A673 (cell line): ENCODE measurements around the gene RILPL2. TPM values are rescaled to one million over a fixed set of nuclear protein-coding genes. Genes with fewer than 3 reads are reported as not detected.

Source experiments
- BruUV-seq: library from RNA; stranded (reverse); fragments of 400-500 nt; replicated peaks from 2 replicates; lab custom pipeline; 2021; lab: Mats Ljungman, UMichigan
- CTCF ChIA-PET: fragments of 300-600 bp; sonication (Branson Sonifier 250); formaldehyde crosslinking; loops from one replicate; lab custom pipeline; 2022; ENCODE audit warnings: antibody characterized with exemption; lab: Charles Lee
- POLR2A ChIA-PET: fragments of 300-600 bp; sonication (Branson Sonifier 250); formaldehyde crosslinking; loops from one replicate; lab custom pipeline; 2022; ENCODE audit warnings: antibody characterized with exemption; ENCODE audit not compliant: low non-redundant PET; lab: Charles Lee
- DNase-seq: peaks from one replicate; pipeline ENCODE4 v3.0.0-alpha.2; 2015; ENCODE audit warnings: low spot score
- H3K27ac ChIP-seq: fragments of 200-600 bp; sonication (generic); 2 replicates; pipeline ENCODE4 v1.5.1; 2016; ENCODE audit warnings: mixed run types, low read depth, mild to moderate bottlenecking, mixed read lengths, antibody characterized with exemption, low read length; ENCODE audit not compliant: poor library complexity, severe bottlenecking
- H3K27me3 ChIP-seq: fragments of 200-600 bp; sonication (generic); replicated peaks from 2 replicates; pipeline ENCODE4 v1.6.1; 2017; ENCODE audit warnings: mixed run types, low read depth, mild to moderate bottlenecking, mixed read lengths, antibody characterized with exemption, low read length; ENCODE audit not compliant: insufficient read depth, poor library complexity
- H3K36me3 ChIP-seq: fragments of 200-600 bp; sonication (generic); 2 replicates; pipeline ENCODE4 v1.6.1; 2016; ENCODE audit warnings: mixed run types, mild to moderate bottlenecking, mixed read lengths, antibody characterized with exemption, low read length; ENCODE audit not compliant: insufficient read depth, poor library complexity, severe bottlenecking
- H3K4me1 ChIP-seq: fragments of 200-600 bp; sonication (generic); 2 replicates; pipeline ENCODE4 v1.6.1; 2017; ENCODE audit warnings: mixed run types, mild to moderate bottlenecking, mixed read lengths, antibody characterized with exemption, low read length; ENCODE audit not compliant: insufficient read depth, poor library complexity, severe bottlenecking
- H3K4me3 ChIP-seq: fragments of 200-600 bp; sonication (generic); 2 replicates; pipeline ENCODE4 v1.5.1; 2016; ENCODE audit warnings: low read depth, mixed run types, mild to moderate bottlenecking, mixed read lengths, low read length; ENCODE audit not compliant: poor library complexity, severe bottlenecking
- H3K9me3 ChIP-seq: fragments of 200-600 bp; sonication (generic); 2 replicates; pipeline ENCODE4 v1.6.1; 2016; ENCODE audit warnings: mixed run types, low read depth, mild to moderate bottlenecking, mixed read lengths, antibody characterized with exemption, low read length; ENCODE audit not compliant: poor library complexity, severe bottlenecking
- EZH2 ChIP-seq: fragments of 200-600 bp; sonication (generic); IDR thresholded peaks from 2 replicates; pipeline ENCODE4 v1.6.1; 2017; ENCODE audit warnings: borderline replicate concordance, low read depth, mild to moderate bottlenecking, mixed read lengths, antibody characterized with exemption, low read length; ENCODE audit not compliant: poor library complexity, severe bottlenecking
- intact Hi-C: fragments of 100-400 bp; cut with micrococcal nuclease; formaldehyde crosslinking; loops from one replicate; pipeline ENCODE4 v1.10.0; 2022; ENCODE audit not compliant: unreplicated experiment
- total RNA-seq: library from RNA; stranded (reverse); gene quantifications from 2 replicates; pipeline ENCODE4 v1.2.3, GENCODE V29; 2021
- TF ChIP-seq, protein P1 (sequence below): fragments of 300-800, 200-600 bp; sonication (generic); conservative IDR thresholded peaks from 2 replicates; pipeline ENCODE4 v1.5.1; 2017; ENCODE audit warnings: low read depth, mild to moderate bottlenecking, antibody characterized with exemption, low read length, moderate library complexity, mixed read lengths

The RILPL2 gene
- total RNA-seq, 1 experiment from 2014 or later: 1.7 TPM

DNA sequence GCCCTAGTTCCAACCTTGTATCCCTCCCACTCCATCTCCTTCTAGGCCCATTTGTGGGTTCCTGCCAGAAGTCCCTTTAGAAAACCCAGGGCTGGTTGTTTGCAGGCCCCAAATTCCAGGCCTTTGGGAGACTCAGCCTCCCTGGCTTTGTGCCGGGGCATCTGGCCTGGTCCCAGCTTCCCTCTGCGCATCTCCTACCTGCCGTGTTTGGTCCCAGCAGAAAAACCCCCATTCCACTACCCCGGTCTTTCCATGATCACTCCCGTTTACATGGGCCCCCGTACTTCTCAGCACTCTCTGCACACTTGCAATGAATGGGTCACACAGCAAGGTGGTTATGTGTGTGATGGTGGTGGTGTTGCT lies 37.2 kb downstream of the RILPL2 start:
- no TSS peak for BruUV-seq
- no peak overlapping the region for H3K27ac ChIP-seq
- peaks cover 73% of the 10 kb centered on the region for H3K36me3 ChIP-seq
- no peak for TF ChIP-seq EZH2
- TF ChIP-seq, protein P1, sequence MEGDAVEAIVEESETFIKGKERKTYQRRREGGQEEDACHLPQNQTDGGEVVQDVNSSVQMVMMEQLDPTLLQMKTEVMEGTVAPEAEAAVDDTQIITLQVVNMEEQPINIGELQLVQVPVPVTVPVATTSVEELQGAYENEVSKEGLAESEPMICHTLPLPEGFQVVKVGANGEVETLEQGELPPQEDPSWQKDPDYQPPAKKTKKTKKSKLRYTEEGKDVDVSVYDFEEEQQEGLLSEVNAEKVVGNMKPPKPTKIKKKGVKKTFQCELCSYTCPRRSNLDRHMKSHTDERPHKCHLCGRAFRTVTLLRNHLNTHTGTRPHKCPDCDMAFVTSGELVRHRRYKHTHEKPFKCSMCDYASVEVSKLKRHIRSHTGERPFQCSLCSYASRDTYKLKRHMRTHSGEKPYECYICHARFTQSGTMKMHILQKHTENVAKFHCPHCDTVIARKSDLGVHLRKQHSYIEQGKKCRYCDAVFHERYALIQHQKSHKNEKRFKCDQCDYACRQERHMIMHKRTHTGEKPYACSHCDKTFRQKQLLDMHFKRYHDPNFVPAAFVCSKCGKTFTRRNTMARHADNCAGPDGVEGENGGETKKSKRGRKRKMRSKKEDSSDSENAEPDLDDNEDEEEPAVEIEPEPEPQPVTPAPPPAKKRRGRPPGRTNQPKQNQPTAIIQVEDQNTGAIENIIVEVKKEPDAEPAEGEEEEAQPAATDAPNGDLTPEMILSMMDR: no peak
- H3K4me3 ChIP-seq: no peak overlapping the region
- H3K4me1 ChIP-seq: no peaks in the 10 kb centered on the region
- H3K27me3 ChIP-seq: no peaks in the 10 kb centered on the region
- no peak for DNase-seq
- ChIA-PET CTCF (no interaction called here), POLR2A (no interaction called here)
- no peaks in the 10 kb centered on the region for H3K9me3 ChIP-seq
- intact Hi-C loops: no loop called here

DNA sequence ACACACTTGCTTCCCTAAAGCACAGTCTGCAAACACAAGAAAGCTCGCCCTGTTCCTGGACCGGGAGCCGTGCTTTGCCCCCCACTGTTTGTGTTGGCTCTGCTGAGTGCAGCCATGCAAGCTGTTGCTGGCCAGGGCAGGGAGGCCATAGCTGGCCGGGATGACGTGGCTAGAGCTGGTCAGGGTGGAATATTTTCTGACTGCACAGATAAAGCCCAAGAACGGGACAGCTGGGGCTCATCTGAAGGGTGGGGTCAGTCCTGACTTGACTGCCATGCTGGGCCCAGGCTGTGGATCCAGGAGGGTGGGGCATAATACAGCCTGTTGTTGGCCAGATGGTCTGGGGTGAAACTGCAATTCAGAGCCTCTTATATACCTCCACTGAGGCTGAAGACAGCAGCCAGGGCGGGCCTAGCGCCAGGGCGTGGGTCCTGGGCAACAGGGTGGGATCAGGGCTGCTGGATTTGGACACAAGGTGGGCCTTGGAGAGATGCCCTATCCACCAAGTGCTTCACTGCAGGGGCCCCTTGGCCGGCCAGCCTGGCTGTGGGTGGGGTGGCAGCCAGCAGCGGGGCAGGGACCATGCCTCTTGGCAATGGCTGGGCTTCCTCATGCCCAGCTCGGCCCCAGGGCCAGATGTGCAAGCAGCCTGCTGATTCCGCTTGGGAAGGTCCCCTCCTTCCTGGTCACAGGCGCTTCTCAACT lies 37.8 kb downstream of the RILPL2 start:
- H3K4me1 ChIP-seq: no peaks in the 10 kb centered on the region
- H3K9me3 ChIP-seq: no peaks in the 10 kb centered on the region
- H3K36me3 ChIP-seq: peaks cover 73% of the 10 kb centered on the region
- ChIA-PET CTCF (no interaction called here), POLR2A (no interaction called here)
- no peaks in the 10 kb centered on the region for H3K27me3 ChIP-seq
- no peak overlapping the region for H3K27ac ChIP-seq
- intact Hi-C loops: no loop called here
- BruUV-seq: no TSS peak
- no peak overlapping the region for H3K4me3 ChIP-seq
- DNase-seq: no peak
- TF ChIP-seq, protein P1: no peak
- TF ChIP-seq EZH2: no peak

DNA sequence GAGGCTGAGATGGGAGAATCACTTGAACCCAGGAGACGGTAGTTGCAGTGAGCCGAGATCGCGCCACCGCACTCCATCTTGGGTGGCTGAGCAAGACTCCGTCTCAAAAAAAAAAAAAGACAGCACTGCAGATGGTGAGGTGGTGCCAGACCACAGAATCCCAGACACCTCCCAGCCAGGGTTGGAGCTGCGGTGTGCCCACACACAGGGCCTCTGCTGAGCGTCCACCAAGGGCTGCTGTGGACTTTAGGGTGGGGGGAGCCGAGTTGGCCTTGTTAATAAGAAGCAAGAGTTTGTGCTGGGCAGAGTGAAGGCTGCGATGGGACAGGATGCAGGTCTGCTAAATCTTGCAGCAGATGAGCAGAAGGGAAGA lies 38.3 kb downstream of the RILPL2 start:
- intact Hi-C loops: no loop called here
- Histone ChIP-seq H3K36me3 (peaks cover 73% of the 10 kb centered on the region), H3K4me1 (no peaks in the 10 kb centered on the region), H3K4me3 (no peak overlapping the region), H3K27me3 (no peaks in the 10 kb centered on the region), H3K9me3 (no peaks in the 10 kb centered on the region), H3K27ac (no peak overlapping the region)
- TF ChIP-seq EZH2: no peak
- TF ChIP-seq, protein P1: no peak
- no TSS peak for BruUV-seq
- DNase-seq: no peak
- ChIA-PET POLR2A (no interaction called here), CTCF (no interaction called here)
